GM21367 (cell line): Measurements from ENCODE around the gene ZNF581.

Experiments used
- ATAC-seq: cut with Tn5 transposase; IDR thresholded peaks from one replicate; pipeline ENCODE4 v1.9.1; 2021; ENCODE audit not compliant: unreplicated experiment

ZNF581 gene

DNA sequence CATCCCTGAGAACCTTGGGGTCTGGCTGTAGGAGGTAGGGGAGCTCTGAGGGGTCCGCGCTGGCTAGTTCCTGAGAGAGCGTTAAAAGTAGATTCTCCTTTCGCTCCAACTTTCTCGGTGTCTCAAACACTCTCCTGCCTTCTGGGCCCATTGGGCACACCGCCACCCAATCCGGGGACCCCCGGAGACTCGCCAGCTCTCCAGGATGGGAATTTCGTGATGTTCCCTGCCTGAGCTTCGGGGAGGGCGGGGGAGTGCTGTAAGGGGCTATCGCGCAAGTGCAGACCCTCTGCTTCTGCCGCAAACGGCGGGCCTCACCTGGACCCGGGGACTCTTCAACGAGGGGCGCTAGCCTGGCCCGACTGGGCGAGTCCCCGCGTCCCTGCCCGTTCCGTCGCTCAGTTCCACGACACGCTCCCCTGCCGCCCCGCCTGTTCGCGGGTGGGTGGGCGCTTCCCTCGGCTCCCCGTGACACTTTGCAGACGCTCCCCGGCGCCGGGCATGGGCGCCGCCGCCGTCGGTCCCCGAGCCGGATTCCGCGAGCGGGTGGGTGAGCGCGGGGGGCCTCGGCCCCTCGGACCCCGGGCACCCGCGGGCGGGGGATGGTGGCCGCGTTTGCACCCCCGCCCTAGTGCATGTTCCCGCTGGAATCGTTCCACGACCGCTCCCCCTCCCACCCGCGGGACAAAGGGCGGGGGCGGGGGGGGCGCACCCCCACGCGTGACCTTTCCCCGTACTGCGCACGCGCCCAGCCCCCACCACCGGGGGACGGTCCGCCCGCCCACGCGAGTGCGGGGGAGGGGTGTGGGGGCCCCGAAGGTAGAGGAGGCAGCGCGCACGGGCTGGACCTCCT, 4.5 kb downstream of the ZNF581 start, which contains the start of gene CCDC106:
Gene CCDC106, plus strand, starts transcription at position 481 of the 853 bp plus-strand sequence. CDS start 835 bp downstream, outside the sequence.
- ATAC-seq = peak; percentile 28

- ATAC-seq = no peak
Observed at GRCh38 chr19:55648585-55649267, 5.3 kb downstream of the ZNF581 start.

DNA sequence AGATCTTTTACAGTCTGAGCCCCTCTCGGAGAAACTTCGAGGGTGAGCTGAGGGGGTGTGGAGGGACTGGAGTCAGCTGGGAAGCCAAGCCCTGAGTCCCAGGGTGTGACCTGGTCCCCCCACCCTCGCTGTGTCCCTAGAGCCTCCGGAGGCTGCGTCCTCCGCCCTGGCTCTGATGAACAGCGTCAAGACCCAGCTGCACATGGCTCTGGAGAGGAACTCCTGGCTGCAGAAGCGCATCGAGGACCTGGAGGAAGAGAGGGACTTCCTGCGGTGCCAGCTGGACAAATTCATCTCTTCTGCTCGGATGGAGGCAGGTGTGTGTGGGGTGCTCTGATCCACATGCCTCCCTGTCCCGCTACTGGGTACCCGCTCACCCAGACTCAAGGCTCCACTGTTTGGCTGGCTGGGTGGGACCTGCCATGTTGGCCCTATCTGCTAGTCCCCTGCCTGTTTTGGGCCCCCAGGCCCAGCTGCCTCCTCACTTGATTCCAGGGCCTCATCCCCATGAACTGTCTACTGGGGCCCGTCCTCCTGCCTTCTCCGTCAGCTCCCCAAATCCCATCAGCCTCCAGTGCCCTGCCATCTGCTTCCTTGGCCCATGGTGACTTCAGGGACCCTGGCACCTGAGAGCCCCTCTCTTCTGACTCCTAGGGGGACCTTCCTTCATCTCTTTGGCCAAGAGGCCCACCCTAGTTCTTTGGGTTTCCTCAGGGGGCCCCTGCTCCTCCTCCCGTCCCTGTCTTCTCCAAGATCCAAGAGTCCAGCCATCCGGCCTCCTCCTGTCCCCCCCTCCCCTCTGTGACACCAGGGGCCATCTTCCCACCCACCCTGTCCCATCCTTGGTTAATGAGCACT, 6.0 kb downstream of the ZNF581 start:
- no peak for ATAC-seq

DNA sequence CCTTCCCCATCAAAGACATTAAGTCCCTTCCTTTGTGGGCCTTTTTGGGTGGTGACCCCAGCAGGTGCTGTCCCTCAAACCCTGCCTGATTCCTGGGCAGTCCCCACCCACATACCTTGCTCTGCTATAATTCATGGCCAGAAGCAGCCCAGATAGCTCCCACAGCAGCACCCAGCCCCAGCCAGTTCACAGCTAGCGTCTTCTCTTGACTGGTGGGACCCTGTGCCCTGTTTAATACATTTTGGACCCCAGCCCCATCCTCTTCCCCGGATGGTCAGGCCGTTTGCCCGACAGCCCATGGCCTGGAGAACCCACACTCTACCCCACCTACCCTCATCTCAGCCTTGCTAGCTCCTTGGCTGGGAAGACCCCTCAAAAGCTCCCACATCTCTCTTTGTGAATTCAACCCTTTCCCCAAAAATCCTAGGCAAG, 6.7 kb downstream of the ZNF581 start:
- ATAC-seq = no peak

- ATAC-seq = no peak
Observed at GRCh38 chr19:55650602-55651230, 7.3 kb downstream of the ZNF581 start.

DNA sequence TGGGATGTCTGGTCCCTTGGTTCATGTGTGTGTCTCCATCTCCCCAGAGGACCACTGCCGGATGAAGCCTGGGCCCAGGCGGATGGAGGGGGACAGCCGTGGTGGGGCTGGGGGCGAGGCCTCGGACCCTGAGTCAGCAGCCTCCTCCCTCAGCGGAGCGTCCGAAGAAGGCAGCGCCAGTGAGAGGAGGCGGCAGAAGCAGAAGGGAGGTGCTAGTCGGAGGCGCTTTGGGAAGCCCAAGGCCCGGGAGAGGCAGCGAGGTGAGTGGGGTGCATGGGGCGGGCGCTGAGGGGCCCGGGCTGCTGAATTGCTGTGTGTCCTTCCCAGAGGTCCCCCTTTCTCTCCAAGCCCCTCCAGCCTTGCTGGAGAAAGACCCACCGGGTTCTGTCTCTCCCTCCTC, 7.8 kb downstream of the ZNF581 start:
- ATAC-seq = no peak

- ATAC-seq = no peak
Observed at GRCh38 chr19:55652311-55653128, 9.1 kb downstream of the ZNF581 start.

DNA sequence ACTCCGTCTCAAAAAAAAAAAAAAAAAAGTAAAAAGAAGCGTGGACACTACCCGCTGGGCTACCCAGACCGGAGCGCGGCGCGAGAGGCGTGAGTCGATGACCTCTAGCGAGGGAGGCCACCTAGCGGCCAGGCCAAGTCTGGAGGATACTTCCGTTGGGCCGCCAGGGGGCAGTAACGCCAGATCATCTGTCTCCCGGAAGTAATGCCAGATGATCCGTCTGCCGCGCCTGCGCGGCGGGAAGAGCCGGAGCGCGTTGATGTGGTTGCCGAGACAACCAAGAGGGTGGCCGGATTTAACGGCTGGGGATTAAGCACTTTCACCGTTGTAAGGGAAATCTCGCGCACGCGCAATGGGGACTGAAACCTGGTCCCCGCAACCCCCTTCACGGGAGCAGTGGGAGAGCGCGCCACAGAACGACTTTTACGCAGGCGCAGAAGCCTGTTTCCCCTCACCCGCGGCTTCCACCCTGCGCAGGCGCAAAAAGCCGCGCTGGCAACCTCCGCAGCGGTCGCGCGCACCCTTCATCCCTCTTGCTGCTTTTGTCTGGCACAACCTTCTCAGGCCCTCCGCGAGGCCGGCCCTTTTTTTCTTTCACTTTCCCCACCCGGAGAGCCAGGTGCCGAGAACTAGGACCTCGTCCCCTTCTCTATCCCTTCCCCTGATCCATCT, 10.3 kb downstream of the ZNF581 start:
- peak; percentile 35 for ATAC-seq

GRCh38 chr19:55654323-55654867, 10.9 kb downstream of the ZNF581 start:
- peak; percentile 49 for ATAC-seq

DNA sequence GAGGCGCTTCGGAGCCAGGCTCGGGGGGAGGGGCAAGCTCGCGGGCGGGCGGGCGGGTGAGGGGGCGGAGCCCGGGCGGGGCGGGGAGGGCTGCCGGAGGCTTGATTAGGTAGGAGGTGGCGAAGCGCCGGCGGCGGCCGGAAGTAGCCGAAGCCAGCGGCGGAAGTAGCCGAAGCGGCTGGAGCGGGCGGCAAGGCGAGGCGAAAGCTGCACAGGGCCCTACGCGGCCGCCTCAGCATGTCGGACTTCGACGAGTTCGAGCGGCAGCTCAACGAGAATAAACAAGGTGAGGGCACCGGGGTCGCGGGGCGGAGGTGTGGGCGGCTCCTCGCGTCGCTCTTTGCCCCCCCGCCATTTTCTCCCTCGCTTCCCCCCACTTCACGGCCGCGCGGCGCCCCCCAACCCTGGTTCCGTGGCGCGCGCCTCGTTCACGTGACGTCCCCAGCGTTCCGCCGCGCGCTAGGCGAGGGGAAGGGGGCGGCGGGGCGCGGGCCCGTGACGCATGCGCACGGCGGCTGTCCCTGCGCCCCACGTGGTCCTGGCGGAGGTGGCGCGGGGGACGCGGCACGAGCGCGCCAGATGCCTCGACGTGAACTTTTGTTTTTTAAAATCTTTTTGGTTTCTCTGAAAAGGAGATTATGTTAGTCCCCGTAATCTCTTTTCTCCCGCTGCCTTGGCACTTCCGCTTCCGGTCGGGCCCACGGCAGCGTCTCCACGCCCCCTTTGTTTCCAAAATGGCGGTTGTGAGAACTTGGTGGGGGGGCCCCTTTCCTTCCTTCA, 11.6 kb downstream of the ZNF581 start, which contains the start of gene U2AF2:
Gene U2AF2, plus strand, starts transcription at position 168 of the 780 bp plus-strand sequence. Its CDS starts 70 bp downstream, at position 238.
- ATAC-seq = peak; percentile 32

- no peak for ATAC-seq
Observed at GRCh38 chr19:55655648-55656040, 12.2 kb downstream of the ZNF581 start.

- ATAC-seq = no peak
Observed at GRCh38 chr19:55656552-55656951, 13.1 kb downstream of the ZNF581 start.

DNA sequence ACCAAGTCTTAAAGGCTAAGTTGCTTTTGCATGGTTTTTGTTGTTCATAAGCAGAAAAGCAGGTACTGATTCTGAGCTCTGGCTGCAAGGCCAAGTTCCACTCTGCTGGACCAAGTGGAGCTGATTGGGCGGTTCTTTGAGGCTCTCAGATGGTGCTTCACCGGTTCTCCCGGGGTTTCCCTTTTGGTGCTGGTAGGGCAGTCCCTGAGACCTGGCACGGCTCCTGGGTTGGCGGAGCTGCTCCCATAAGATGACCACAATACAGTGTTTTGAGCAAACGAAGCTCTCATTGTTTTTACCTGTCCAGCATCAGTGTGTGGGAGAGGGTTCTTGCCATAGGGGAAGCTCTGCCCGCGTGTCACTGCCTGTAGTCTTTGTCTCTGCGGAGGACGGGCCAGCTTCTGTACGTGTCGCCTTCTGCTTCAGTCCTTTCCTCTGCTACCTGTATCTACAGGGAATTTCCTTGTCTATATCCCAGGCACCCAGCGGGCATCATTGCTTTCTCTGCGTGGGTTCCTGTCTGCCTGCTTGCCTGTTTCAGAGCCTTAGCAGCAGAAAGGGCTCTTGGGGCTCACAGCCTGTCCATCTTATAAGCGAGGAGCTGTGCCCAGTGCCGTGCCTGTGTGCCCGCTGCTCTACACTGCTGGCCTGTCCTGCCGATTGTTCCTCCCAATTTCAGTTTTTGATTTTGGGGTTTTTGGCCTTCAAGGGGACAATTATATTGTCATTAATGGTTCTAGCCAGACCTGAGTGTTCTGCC, 13.7 kb downstream of the ZNF581 start:
- no peak for ATAC-seq

DNA sequence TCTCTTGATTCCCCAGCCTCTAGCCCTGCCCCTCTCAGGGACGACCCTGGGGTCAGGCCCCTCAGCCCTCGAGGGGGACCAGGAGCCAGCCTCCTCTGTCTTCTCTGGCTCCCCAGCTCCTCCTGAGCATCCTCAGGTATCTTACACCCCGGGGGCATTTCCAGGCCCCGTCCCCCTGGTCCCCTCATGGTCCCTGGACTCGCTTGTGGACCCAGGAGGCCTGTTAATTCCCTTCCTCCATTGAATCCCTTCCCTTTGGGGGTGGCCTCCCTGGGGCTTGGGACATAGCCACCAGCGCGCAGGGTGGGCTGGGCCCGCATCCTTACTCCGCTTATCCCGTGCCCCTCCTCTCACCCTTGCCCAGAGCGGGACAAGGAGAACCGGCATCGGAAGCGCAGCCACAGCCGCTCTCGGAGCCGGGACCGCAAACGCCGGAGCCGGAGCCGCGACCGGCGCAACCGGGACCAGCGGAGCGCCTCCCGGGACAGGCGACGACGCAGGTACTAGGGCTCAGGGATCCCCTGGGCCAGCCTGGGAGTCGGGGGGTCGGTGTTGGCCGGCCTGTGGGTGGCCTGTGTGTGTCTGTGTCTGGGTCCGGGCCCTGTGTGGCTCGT, 15.5 kb downstream of the ZNF581 start:
- ATAC-seq = no peak

DNA sequence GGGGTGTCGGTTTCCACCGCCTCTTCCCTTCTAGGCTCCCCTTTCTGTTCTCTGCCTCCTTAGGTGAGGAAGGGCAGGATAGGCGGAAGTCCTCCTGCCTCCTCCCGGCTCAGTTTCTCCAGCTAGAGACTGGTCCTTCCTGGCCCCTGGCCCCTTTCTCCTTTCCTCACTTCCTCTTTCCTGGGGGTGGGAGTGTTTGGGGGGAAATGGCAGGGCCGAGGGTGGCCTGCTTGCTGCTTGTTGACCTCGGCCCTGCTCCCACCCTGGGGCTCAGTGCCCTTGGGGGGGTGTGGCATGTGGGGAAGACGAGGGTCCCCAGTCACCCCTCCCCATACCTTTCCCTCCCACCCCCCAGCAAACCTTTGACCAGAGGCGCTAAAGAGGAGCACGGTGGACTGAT, 16.4 kb downstream of the ZNF581 start:
- ATAC-seq = no peak

GRCh38 chr19:55660404-55660803, 17.0 kb downstream of the ZNF581 start:
- ATAC-seq = no peak

GRCh38 chr19:55660991-55661390, 17.5 kb downstream of the ZNF581 start:
- ATAC-seq = no peak
